Measurements from ENCODE around the gene NXPH4.

Gene NXPH4

DNA sequence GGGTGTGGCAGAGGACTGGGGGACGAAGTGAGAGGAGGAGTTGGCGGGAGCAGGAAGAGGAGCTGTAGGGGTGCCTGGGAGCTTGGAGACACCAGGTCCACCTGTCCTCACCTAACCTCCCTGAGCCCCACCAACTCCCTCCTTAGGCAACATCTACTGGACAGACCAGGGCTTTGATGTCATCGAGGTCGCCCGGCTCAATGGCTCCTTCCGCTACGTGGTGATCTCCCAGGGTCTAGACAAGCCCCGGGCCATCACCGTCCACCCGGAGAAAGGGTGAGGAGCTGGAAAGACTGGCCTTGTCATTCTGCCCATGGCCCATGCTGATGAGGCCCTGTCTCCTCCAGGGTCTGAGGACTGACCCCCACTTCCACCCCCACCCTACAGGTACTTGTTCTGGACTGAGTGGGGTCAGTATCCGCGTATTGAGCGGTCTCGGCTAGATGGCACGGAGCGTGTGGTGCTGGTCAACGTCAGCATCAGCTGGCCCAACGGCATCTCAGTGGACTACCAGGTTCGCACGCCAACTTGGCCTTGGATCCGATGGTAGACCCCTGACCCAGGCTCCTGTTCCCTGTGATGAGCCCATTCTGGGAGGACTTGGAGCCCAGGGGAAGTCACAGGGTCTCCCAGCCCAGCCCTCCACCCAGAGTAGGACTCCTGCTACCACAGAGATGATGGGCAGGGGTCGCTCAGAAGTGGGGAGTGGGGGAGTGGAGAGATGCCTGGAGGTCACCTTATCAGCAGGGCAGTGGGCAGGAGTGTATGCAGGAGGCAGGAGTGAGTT is 32.5 kb upstream of the NXPH4 start:
- DNase-seq, result no peak

DNA sequence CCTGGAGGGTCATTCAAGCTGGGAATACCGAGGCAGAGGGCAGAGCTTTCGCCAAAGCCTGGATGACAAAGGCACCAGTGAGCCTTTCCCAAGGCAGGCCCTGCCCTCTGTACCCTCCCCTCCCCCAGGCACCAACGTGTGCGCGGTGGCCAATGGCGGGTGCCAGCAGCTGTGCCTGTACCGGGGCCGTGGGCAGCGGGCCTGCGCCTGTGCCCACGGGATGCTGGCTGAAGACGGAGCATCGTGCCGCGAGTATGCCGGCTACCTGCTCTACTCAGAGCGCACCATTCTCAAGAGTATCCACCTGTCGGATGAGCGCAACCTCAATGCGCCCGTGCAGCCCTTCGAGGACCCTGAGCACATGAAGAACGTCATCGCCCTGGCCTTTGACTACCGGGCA is 31.2 kb upstream of the NXPH4 start:
- no peak for DNase-seq

DNA sequence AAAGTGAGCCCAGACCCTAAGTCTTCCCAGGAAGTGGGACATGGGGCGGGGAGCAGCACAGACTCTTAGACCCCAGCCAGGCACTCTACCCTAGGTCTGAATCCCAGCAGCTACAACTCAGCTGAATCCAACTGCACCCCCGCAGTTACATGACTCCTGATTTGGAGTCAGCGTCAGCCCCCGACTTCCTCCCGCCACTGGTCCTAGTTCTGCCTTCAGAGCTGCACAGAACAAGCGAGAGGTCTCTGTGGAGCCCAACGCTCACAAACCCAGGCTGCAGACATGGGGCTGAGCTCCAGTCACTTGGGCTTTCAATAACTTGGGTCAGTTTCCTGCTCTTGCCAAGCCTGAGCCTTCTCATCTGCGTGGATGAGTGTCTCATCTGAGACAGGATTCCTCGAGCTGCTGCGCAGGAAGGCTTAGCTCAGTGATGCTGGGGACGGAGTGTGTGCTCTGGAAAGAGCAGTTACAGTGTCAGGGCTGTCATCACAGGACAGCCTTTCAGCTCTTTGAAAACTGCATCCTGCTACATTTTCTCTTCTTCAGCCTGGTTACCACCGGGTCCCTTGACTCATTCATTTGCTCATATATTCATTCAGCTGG is 30.6 kb upstream of the NXPH4 start:
- DNase-seq, result no peak

DNA sequence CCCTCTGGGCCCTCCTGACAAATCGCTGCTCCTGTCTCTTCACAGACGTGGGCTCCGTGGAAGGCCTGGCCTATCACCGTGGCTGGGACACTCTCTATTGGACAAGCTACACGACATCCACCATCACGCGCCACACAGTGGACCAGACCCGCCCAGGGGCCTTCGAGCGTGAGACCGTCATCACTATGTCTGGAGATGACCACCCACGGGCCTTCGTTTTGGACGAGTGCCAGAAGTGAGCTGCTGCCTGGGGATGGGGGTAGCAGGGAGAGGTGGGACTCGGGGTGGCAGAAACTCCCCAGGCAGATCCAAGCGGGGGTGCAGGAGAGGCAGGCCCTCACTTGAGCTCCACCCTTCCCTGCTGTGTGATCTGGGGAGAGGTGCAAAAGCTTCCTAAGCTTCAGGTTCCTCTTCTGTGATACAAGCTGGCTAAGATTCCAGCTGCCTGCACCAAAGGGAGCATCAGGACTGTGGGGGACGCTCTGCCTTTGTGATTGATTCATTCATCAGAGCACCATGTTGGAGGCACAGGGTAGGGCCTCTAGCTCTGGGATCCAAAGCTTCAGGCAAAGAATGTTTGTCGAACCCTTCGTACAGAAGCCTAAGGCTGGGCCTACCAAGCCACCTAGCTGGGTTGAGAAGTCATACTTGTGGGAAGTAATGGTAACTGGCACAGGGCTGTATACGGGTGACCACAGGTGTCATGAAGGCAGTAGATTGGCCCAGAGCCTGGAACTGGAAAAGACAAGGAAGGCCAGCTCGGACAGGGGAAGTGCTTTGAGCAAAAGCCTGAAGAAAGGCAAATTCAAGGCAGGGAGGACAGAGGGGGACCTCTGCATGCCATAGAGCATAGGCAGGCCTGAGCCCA is 29.1 kb upstream of the NXPH4 start:
- DNase-seq, result no peak

DNA sequence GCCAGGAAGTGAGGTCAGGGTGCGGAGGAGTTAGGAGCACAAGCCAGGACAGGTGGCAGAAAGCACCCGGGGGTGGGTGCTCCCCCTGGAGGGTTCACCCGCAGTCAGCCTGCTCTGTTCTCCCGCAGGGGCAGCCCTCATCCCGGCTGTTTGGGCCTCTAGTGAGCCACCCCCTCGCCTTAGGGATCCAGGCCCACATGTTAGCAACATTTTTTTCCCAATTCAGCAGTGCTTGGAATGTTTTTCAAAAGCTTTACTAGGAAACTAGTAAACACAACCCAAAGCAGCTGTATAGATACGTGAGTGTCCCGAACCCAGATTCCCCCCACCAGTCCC is 28.5 kb upstream of the NXPH4 start:
- DNase-seq, result no peak

DNA sequence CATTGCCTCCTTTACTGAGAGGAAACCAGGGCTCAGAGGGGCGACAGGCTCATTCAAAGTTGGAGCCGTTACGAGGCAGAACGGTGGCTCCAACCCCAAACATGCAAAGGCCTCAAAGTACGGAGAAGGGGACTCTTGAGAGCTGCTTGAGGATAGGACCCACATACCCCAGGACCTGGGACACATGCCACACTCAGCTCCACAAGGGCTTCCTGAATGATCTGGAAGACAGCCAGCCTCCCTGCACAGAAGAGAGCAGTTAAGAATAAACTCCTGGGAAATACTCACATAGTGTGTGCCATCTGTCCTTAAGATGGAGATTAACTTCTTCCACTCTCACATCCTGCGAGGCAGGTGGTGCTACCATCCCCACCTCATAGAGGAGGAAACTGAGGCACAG is 26.6 kb upstream of the NXPH4 start:
- no peak for DNase-seq

DNA sequence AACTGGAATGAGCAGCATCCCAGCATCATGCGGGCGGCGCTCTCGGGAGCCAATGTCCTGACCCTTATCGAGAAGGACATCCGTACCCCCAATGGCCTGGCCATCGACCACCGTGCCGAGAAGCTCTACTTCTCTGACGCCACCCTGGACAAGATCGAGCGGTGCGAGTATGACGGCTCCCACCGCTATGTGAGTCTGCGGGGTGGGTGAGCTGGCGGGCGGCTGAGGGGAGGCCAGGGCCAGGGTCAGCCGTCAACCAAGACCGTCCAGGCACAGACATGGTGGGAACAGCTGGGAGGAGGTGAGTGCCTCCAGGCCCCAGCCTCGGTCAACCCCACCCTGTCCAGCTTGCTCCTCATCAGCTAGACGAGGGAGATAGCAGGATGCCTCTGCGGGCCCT is 25.8 kb upstream of the NXPH4 start:
- no peak for DNase-seq

DNA sequence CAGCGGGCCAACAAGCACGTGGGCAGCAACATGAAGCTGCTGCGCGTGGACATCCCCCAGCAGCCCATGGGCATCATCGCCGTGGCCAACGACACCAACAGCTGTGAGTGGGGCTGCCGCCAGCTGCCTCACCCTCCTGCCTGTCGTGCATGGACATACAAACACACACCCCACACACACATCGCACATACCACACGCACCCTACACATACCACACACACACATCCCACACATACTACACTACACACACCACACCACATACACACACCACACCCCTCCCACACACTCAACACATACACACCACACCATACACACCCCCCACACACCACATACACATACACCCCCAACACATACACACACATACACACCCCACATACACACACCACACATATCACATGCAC is 25.2 kb upstream of the NXPH4 start:
- DNase-seq, result no peak

DNA sequence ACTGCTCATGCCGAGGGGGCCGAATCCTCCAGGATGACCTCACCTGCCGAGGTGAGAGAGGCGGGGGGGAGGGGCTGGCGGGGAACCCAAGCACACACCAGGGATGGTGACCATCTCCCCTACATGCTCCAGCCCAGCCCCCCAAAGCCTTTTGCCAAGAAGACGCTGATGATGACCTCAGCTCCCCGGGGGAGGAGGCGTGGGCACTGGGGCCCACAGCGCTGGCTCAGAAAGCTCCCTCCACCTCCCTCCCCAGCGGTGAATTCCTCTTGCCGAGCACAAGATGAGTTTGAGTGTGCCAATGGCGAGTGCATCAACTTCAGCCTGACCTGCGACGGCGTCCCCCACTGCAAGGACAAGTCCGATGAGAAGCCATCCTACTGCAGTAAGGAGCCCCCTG is 23.7 kb upstream of the NXPH4 start:
- no peak for DNase-seq

DNA sequence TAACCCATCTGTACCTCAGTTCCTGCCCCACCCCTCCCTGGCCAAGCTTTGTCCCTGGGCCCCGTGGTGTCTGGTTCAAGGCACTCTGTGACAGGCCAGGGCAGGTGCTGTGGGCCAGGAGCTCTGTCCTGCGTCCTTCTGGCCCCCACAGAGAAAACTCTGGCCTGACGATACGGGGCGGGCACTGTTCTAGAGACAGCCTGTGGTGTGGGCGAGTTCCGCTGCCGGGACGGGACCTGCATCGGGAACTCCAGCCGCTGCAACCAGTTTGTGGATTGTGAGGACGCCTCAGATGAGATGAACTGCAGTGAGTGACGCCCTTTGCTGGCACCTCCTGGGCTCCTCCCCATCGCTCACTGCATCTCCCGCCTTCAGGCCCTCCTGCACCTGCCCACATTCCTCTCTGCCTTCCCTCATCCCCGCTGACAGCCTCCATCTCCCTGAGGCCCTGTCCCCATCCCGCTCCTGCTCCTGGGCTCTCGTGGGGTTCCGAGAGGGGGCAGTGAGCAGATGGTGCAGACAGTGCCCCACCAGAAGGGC is 22.8 kb upstream of the NXPH4 start:
- no peak for DNase-seq

DNA sequence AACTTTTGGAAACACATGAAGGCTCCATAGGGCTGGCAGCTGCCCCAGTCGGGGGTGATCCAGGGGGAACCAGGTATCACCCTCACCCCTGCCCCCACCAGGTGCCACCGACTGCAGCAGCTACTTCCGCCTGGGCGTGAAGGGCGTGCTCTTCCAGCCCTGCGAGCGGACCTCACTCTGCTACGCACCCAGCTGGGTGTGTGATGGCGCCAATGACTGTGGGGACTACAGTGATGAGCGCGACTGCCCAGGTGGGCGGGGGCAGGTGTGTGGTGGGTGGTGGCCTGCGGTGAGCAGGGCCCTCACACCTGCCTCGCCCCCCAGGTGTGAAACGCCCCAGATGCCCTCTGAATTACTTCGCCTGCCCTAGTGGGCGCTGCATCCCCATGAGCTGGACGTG is 22.3 kb upstream of the NXPH4 start:
- no peak for DNase-seq

DNA sequence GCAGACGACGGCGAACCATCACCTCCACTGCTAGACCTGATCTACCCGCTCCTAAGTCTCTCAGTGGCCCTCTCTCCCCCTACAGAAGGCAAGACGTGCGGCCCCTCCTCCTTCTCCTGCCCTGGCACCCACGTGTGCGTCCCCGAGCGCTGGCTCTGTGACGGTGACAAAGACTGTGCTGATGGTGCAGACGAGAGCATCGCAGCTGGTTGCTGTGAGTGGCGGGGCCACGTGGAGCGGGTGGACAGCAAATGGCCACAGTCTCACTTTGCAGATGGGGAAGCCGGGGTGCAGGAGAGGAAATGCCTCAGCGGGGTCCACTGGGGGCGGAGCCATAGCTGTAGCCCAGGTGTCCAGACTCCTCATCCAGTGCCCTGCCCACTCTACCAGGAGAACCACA is 21.4 kb upstream of the NXPH4 start:
- DNase-seq, result no peak

DNA sequence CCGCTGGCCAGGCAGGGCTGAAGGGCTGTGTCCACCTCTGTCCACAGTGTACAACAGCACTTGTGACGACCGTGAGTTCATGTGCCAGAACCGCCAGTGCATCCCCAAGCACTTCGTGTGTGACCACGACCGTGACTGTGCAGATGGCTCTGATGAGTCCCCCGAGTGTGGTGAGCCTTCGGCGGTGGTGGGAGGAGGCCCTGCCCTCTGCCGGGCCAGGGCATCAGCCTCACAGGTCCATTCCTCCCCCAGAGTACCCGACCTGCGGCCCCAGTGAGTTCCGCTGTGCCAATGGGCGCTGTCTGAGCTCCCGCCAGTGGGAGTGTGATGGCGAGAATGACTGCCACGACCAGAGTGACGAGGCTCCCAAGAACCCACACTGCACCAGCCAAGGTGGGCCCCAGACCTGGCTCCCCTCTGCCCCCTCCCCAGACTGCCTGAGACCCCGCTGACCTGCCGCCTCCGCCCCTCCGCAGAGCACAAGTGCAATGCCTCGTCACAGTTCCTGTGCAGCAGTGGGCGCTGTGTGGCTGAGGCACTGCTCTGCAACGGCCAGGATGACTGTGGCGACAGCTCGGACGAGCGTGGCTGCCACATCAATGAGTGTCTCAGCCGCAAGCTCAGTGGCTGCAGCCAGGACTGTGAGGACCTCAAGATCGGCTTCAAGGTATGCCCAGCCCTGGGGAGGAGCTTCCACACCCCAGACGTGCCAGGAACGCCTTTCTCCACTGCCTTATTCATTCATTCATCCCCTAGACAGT is 20.8 kb upstream of the NXPH4 start:
- DNase-seq, result no peak

DNA sequence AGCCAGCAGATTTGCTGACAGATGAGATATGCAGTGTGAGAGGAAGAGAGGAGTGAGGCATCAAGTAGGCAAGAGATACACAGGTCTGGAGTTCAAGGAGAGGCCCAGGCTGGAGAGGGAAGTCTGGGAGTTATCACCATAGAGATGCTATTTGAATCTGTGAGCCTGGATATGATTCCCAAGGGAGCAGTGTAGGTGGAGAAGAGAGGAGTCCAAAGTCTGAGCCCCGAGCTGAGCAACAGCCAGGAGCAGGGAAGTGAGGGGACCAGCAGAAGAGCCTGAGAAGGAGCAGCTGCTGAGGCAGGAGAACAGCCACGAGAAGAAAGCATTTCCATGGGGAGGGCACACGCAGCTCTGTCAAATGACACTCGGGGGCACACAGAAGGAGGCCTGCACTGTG is 20.2 kb upstream of the NXPH4 start:
- no peak for DNase-seq

DNA sequence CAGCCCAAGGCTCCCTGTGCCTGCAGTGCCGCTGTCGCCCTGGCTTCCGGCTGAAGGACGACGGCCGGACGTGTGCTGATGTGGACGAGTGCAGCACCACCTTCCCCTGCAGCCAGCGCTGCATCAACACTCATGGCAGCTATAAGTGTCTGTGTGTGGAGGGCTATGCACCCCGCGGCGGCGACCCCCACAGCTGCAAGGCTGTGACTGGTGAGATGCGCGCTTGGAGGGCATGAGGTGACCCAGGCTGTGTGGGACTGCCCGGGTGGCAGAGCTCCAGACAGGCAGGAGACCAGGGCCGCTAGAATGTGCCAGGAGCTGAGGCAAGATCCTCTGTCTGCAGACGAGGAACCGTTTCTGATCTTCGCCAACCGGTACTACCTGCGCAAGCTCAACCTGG is 19.6 kb upstream of the NXPH4 start:
- no peak for DNase-seq

DNA sequence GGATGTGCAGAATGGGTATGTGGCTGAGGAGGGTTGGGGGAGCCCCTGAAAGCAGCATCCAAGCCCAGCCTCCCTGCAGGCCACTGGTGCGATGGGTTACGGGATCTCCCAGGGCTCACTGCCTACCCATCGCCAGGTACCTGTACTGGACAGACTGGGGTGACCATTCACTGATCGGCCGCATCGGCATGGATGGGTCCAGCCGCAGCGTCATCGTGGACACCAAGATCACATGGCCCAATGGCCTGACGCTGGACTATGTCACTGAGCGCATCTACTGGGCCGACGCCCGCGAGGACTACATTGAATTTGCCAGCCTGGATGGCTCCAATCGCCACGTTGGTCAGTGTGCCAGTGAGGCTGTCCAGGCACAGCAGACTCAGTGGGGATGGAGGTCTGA is 18.3 kb upstream of the NXPH4 start:
- DNase-seq, result no peak

DNA sequence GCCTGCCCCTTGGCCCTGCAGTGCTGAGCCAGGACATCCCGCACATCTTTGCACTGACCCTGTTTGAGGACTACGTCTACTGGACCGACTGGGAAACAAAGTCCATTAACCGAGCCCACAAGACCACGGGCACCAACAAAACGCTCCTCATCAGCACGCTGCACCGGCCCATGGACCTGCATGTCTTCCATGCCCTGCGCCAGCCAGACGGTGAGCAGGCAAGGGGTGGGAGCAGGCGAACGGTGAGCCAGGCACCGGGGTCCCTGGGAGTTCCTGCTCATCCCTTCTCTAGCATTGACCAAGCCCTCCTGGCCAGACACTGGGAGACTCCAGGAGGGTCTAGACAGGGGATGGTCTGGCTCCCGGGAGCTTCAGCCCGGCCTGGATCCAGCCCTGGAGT is 17.4 kb upstream of the NXPH4 start:
- no peak for DNase-seq

DNA sequence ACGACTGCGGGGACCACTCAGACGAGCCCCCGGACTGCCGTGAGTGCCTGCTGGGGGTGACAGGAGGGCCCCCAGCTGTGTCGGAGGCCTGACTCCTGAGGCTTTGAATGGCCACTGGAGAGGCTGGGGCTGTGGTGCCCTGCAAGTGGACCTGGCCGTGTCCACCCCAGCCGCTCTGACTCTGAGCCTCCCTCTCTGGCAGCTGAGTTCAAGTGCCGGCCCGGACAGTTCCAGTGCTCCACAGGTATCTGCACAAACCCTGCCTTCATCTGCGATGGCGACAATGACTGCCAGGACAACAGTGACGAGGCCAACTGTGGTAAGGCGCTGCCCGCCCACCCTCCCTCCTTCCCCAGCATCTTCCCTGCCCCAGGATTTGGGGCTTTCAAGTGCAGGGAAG is 16.1 kb upstream of the NXPH4 start:
- DNase-seq, result no peak

DNA sequence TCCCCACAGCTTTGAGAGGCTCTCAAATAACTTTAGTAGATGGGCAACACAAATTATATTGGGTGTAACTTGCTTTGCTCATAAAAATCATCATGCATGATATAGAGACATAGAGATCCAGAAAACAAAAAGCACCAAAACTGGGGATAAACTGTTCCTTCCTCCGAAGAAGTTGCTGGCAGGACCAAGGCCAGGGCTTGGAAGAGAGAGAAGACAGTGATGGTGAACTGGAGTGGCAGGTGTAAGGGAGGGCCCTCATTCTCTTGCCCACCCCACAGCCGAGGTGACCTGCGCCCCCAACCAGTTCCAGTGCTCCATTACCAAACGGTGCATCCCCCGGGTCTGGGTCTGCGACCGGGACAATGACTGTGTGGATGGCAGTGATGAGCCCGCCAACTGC is 15.4 kb upstream of the NXPH4 start:
- no peak for DNase-seq

DNA sequence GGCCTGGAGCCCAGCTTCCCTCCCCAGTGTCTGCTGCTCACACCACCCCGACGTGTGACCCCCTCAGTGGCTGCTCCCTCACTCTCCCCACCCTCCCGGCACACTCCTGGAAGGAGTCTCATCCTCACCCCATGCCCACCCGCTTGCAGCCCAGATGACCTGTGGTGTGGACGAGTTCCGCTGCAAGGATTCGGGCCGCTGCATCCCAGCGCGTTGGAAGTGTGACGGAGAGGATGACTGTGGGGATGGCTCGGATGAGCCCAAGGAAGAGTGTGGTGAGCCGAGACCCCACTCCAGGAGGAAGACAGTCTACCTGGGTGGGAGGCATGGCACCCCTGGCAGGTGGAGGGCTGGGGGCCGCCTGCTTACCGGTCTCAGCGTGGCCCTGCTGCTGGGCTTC is 15.0 kb upstream of the NXPH4 start:
- DNase-seq, result no peak

DNA sequence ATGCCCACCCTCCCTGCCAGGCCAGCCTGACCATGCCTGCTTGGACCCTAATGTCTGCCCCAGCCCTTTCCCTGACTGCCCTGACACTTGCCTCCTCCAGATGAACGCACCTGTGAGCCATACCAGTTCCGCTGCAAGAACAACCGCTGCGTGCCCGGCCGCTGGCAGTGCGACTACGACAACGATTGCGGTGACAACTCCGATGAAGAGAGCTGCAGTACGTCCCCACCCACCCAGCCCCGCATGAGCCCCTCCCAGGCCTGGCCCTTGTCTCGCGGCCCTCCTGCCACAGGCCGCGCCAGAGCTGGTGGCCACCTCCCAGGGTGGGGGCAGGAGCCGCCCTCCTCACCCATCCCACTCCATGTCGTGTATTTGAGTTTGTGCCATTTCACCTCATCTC is 14.3 kb upstream of the NXPH4 start:
- no peak for DNase-seq

DNA sequence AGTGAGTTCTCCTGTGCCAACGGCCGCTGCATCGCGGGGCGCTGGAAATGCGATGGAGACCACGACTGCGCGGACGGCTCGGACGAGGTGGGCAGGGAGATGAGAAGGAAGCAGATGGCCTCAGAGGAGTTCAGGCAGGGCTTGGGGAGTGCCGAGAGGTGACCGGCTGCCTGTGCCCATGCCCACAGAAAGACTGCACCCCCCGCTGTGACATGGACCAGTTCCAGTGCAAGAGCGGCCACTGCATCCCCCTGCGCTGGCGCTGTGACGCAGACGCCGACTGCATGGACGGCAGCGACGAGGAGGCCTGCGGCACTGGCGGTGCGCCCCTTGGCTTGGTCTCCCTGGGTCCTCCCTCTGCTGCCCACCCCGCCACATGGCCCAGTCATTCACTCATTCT is 13.4 kb upstream of the NXPH4 start:
- no peak for DNase-seq

DNA sequence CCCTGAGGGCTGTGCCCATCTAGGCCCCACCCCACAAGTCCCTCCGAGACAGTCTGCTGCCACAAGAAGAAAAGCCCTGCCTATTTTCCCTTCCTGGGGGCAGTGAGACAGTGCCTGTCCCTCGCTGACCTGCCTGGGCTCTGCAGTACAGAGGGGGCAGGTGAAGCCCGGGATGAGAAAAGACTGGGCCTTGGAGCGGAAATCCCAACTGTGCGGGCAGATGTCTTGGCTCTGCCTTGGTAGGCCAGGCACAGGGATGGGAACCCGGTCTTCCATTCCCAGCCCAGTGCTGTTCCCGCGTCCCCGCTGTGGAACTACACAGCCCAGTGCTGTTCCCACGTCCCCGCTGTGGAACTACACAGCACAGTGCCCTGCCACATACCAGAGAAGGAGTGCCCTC is 12.8 kb upstream of the NXPH4 start:
- DNase-seq, result no peak
